ENCODE data around the gene EDARADD. TPM values are rescaled to one million over a fixed set of nuclear protein-coding genes. Genes with fewer than 3 reads are reported as not detected.
A peak's percentile ranks its signal among the peaks of the same experiment; 100 is the strongest.

The EDARADD gene
- total RNA-seq, 4 donors from 2014 or later, result 8.4 to 11.8 (median 8.8) TPM

DNA sequence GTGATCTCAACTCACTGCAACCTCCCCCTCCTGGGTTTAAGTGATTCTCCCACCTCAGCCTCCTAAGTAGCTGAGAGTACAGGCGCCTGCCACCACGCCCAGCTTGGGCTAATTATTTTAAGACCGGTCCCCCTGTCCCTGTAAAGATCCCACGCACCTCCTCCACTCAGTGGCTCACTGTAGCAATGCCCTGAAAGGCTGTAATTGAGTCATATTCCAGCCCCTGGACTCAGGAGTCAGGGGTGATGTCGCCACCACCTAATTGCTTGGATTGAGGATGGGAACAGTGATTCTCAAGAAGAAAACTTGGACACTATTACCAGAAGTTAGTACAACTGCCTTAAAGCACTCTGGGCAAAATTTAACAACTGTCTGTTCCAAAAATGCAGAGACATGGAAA lies 3.1 kb upstream of the EDARADD start:
- H3K36me3 ChIP-seq, result no peaks in the 10 kb centered on the region
- TF ChIP-seq, protein P1, sequence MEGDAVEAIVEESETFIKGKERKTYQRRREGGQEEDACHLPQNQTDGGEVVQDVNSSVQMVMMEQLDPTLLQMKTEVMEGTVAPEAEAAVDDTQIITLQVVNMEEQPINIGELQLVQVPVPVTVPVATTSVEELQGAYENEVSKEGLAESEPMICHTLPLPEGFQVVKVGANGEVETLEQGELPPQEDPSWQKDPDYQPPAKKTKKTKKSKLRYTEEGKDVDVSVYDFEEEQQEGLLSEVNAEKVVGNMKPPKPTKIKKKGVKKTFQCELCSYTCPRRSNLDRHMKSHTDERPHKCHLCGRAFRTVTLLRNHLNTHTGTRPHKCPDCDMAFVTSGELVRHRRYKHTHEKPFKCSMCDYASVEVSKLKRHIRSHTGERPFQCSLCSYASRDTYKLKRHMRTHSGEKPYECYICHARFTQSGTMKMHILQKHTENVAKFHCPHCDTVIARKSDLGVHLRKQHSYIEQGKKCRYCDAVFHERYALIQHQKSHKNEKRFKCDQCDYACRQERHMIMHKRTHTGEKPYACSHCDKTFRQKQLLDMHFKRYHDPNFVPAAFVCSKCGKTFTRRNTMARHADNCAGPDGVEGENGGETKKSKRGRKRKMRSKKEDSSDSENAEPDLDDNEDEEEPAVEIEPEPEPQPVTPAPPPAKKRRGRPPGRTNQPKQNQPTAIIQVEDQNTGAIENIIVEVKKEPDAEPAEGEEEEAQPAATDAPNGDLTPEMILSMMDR (IDR thresholded peaks at IDR 0.05), result no peak
- no peak for TF ChIP-seq POLR2A (IDR thresholded peaks at IDR 0.05)
- WGBS, 2 donors, result 83% methylated on average over 5 of the region's 5 CpGs
- H3K4me3 ChIP-seq (replicated peaks in 1 of 3), result no peak overlapping the region
- H3K27me3 ChIP-seq, result no peaks in the 10 kb centered on the region
- no peak for DNase-seq
- no peak overlapping the region for H3K27ac ChIP-seq
- intact Hi-C loops (cut with DNase I), result no loop called here
- H3K4me1 ChIP-seq, result no peaks in the 10 kb centered on the region
- no peaks in the 10 kb centered on the region for H3K9me3 ChIP-seq

DNA sequence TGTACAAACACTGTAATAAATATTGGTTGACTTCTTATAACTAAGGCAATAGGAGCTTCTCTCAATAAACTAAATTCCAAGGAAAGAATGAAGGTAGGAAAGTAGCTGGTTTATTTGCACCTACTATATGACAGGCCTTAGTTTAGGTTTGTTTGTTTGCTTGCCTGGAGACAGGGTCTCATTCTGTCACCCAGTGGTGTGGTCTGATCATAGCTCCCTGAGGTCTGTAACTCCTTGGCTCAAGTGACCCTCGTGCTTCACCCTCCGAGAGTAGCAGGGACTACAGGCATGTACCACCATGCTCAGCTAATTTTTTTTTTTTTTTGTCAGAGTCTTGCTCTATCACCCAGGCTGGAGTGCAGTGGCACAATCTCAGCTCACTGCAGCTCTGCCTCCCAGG lies 1.9 kb upstream of the EDARADD start:
- no peak overlapping the region for H3K4me3 ChIP-seq (replicated peaks in 1 of 3)
- H3K4me1 ChIP-seq, result no peaks in the 10 kb centered on the region
- H3K9me3 ChIP-seq, result no peaks in the 10 kb centered on the region
- DNase-seq, result no peak
- no peaks in the 10 kb centered on the region for H3K36me3 ChIP-seq
- TF ChIP-seq POLR2A (IDR thresholded peaks at IDR 0.05), result no peak
- TF ChIP-seq, protein P1 (IDR thresholded peaks at IDR 0.05), result no peak
- no peaks in the 10 kb centered on the region for H3K27me3 ChIP-seq
- intact Hi-C loops (cut with DNase I), result no loop called here
- H3K27ac ChIP-seq, result no peak overlapping the region
- WGBS, 2 donors, result 78 to 93% methylated on average over 2 of the region's 2 CpGs

DNA sequence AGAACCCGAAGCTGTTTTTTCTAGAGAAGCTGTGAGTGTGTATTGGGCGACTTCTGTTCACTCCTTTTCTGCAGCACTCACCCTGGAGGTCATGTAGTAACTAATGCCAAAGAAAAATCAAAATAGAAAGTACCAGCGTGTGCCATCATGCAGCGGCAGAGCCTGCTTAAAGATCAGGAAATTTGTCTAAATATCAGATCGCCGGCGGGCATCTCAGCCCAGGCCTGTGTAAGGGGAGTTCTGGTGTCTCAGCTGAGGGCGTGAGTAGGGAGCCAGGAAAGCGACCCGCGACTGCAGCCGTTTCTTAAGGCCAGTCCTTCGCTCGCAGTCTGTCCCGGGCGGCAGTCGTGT lies 768 bp downstream of the EDARADD start:
- Histone ChIP-seq H3K4me1 (peaks cover 1 to 2% of the 10 kb centered on the region in 2 donors), H3K27me3 (no peaks in the 10 kb centered on the region), H3K4me3 (replicated peaks in 1 of 3) (peak overlapping the region; percentile 54 to 74 (median 62)), H3K27ac (peak overlapping the region; percentile 67 to 77 (median 77)), H3K36me3 (no peaks in the 10 kb centered on the region), H3K9me3 (no peaks in the 10 kb centered on the region)
- WGBS, 2 donors, result 1 to 3% methylated on average over 12 to 17 of the region's 17 CpGs
- intact Hi-C loops (cut with DNase I), result no loop called here
- DNase-seq, result no peak
- TF ChIP-seq POLR2A (IDR thresholded peaks at IDR 0.05), result no peak
- TF ChIP-seq, protein P1 (IDR thresholded peaks at IDR 0.05), result no peak

DNA sequence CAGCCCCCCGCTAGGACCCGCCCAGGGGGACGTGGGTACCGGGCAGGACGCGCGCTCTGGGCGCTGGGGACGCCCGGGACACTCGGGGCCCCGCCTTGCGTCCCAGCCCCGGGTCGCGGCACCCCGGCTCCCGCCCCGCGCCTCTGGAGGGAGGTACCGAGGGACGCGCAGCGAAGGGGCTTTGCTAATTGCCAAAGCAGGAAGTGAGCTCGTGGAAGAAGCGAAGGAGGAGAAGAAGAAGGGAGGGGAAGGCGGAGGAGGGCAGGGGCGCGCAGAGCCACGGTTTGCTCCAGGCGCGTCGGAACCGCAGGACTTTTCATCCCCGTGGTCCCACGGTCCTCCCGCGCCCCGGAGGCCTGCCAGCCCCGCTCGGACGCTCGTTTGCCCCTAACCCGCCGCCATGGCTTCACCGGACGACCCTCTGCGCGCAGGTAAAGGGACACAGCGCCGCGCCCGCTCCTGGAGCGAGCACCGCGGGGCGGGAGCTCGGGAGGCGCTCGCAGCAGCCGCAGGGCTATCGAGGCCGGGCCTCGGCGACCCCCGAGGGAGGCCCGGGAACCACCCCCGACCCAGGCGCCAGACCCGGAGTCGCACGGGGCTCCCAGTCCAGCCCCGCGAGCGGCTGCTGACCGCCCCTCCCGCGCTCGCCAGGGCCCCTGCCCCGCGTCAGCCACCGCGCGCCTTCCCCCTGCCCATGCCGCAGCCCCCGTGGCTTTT lies 1.3 kb downstream of the EDARADD start:
- peak; percentile 72 to 79 for DNase-seq
- intact Hi-C loops (cut with DNase I), result no loop called here
- TF ChIP-seq, protein P1 (IDR thresholded peaks at IDR 0.05), result peak in 1 of 6 experiments; percentile 8
- peak in 1 of 2 donors; percentile 80 for TF ChIP-seq POLR2A (IDR thresholded peaks at IDR 0.05)
- peak overlapping the region; percentile 54 to 74 (median 62) for H3K4me3 ChIP-seq (replicated peaks in 1 of 3)
- H3K36me3 ChIP-seq, result no peaks in the 10 kb centered on the region
- H3K27ac ChIP-seq, result peak overlapping the region; percentile 67 to 77 (median 77)
- no peaks in the 10 kb centered on the region for H3K9me3 ChIP-seq
- H3K27me3 ChIP-seq, result no peaks in the 10 kb centered on the region
- WGBS, 2 donors, result 0% methylated on average over 31 to 40 of the region's 86 CpGs
- peaks cover 6 to 7% of the 10 kb centered on the region in 2 donors for H3K4me1 ChIP-seq

DNA sequence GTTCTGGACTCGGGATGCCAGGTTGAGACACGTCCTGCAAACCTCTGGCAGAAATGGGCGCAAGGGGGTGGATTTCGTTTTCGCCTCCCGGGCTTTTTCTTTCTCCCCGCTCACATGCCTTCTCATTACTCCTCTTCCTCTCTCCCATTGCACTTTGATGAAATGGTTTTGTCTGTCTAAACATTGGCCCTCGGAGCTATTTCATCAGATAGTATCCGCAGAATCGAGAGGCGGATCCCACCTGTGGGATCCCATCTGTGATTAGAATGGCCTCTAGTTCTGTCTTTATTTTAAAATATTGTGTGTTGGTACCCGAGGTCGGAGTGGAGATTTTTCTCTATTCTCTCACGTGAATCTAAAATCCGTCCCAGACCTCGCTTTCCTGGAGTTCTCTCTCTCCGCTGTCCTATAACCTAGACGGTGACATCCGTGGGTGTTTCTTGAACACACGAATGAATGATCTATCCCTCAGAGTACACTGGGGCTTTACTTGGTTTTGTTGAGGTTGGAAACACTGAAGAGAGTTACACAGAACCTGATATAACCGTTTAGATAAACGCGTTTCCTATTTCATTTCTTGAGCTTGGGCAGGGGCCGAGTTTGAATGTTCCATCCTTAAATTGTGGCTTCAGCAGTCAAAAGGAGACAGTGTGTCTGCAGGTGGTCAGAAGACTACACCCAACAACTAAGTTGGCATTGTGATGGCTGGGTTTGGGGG lies 2.0 kb downstream of the EDARADD start:
- Histone ChIP-seq H3K27ac (peak overlapping the region; percentile 67 to 77 (median 77)), H3K4me1 (peaks cover 6 to 9% of the 10 kb centered on the region in 2 donors), H3K4me3 (replicated peaks in 1 of 3) (peak overlapping the region; percentile 54 to 74 (median 62)), H3K9me3 (no peaks in the 10 kb centered on the region), H3K27me3 (no peaks in the 10 kb centered on the region), H3K36me3 (no peaks in the 10 kb centered on the region)
- peak; percentile 20 to 23 for DNase-seq
- WGBS, 2 donors, result 12 to 14% methylated on average over 24 of the region's 24 CpGs
- TF ChIP-seq POLR2A (IDR thresholded peaks at IDR 0.05), result no peak
- TF ChIP-seq, protein P1 (IDR thresholded peaks at IDR 0.05), result no peak
- intact Hi-C loops (cut with DNase I), result no loop called here

Data from thyroid gland (tissue), 4 donors.